Tibial artery (tissue), 4 donors: ENCODE measurements around the gene PBX1.

Source experiments
- DNase-seq, 2 donors: peaks; one replicate each; pipeline ENCODE4 v3.0.0-alpha.2; 2019
- H3K27ac ChIP-seq, 2 donors: fragments of 200-600 bp; sonication (generic) in 1 of 2; 1 replicate in 1 of 2; 2 replicates in 1 of 2; pipeline ENCODE4 v1.5.1; 2018 to 2019; ENCODE audit warnings: mild to moderate bottlenecking in 1 of 2
- H3K27me3 ChIP-seq, 2 donors: fragments of 200-600 bp; sonication (generic) in 1 of 2; one replicate each; pipeline versions ENCODE4 v1.5.1 to v1.6.0; 2016 to 2019
- H3K36me3 ChIP-seq, 3 donors: fragments of 200-600 bp; sonication (generic) in 2 of 3; one replicate each; pipeline ENCODE4 v1.5.1; 2016 to 2019; ENCODE audit warnings: mild to moderate bottlenecking in 2 of 3
- H3K4me1 ChIP-seq, 4 donors: fragments of 200-600 bp; sonication (generic) in 2 of 4; 1 replicate in 3 of 4; 2 replicates in 1 of 4; pipeline ENCODE4 v1.5.1; 2016 to 2019
- H3K4me3 ChIP-seq, 2 donors: fragments of 200-600 bp; sonication (generic) in 1 of 2; 1 replicate in 1 of 2; 2 replicates in 1 of 2; pipeline ENCODE4 v1.5.1; 2018 to 2019; ENCODE audit warnings: mild to moderate bottlenecking in 2 of 2
- H3K9me3 ChIP-seq, 3 donors: fragments of 200-600 bp; sonication (generic) in 1 of 3; one replicate each; pipeline ENCODE4 v1.5.1; 2016 to 2019
- CTCF ChIP-seq, 2 experiments: fragments of 200-600 bp in 1 of 2; fragments of 450-650 bp in 1 of 2; IDR thresholded peaks; one replicate each; pipeline ENCODE4 v1.5.1; 2017 to 2019; ENCODE audit warnings: antibody characterized with exemption in 2 of 2, mild to moderate bottlenecking in 1 of 2, moderate library complexity in 1 of 2
- intact Hi-C: fragments of 100-400 bp; cut with DNase I; formaldehyde crosslinking; loops from one replicate; pipeline ENCODE4 v1.15.0; 2023; ENCODE audit warnings: low total_unique reads

Gene PBX1

DNA sequence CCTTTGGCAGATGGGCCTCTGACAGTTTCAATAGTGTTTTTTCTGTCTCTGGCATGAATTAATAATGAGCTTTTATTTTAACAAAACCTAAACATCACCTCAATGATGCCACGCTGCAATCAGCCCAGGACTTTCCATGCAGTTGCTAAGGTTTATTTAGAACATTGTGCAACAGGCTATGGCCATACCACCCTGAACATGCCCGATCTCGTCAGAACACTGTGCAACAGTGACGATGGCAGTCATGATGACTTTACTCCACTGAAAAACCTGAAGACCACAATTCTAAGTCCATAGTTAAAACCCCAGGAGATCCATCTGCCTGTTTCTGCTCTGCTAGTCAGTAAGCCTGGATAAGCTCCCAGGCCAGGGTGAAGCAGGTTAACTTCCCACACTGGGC lies 310.0 kb downstream of the PBX1 start:
- Histone ChIP-seq H3K4me3 (no peak overlapping the region), H3K9me3 (no peaks in the 10 kb centered on the region), H3K27me3 (no peaks in the 10 kb centered on the region), H3K4me1 (no peaks in the 10 kb centered on the region), H3K27ac (no peak overlapping the region), H3K36me3 (no peaks in the 10 kb centered on the region)
- intact Hi-C loops: no loop called here
- DNase-seq: no peak
- no peak for TF ChIP-seq CTCF (IDR thresholded peaks at IDR 0.05)

DNA sequence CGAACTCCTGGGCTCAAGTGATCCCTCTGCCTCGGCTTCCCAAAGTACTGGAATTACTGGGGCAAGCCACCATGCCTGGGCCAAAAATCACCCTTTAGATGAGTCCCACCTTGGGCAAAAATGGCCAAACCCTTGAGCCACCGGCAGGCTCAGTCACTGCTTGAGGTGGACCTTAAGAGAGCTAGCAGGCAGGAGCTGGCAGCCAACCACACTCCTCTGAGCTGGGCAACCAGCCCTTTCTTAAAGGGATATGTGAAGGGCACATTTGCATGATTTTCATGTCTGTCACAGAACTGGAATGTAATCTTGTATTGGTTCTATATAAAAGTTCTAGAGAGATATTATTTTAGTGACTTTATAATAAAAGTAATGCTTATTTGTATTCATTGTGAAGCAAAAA lies 316.5 kb downstream of the PBX1 start:
- H3K4me1 ChIP-seq: no peaks in the 10 kb centered on the region
- H3K9me3 ChIP-seq: no peaks in the 10 kb centered on the region
- no peaks in the 10 kb centered on the region for H3K27me3 ChIP-seq
- no peak for DNase-seq
- no peak overlapping the region for H3K27ac ChIP-seq
- intact Hi-C loops: no loop called here
- no peak overlapping the region for H3K4me3 ChIP-seq
- TF ChIP-seq CTCF (IDR thresholded peaks at IDR 0.05): no peak
- no peaks in the 10 kb centered on the region for H3K36me3 ChIP-seq

DNA sequence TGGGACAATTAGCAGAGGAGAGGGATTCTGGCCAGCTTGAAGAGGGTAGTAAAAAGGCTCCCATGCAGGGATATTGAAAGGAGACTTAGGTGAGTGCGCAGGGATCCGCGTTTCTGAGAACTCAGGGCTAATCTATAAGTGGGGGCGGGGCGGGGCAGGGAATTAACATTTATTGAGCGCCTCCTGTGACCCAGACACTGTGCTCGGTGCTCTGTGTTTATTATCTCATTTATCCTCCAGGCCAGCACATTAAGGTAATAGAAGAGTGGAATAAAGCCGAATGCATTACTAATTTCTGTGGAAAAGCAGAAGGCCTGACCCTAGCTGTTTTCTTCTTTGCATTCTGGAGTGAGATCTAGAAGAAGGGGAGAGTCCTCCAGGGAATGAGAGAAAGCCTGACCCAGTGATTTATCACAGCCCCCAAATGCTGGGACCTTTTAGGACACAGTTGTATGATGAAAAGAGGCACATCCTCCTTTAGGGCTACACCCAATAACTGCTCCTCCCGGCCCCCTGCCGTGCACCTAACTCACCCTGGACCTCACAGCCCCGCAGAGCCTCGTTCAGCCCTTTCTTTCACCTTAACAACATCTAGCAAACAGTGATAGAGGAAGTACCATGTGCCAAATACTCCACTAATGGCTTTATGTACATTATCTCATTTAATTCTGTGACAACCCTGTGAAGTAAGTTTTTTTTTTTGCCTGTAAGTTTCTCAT lies 317.6 kb downstream of the PBX1 start:
- intact Hi-C loops: no loop called here
- Histone ChIP-seq H3K27ac (no peak overlapping the region), H3K4me3 (no peak overlapping the region), H3K9me3 (no peaks in the 10 kb centered on the region), H3K4me1 (no peaks in the 10 kb centered on the region), H3K36me3 (no peaks in the 10 kb centered on the region), H3K27me3 (no peaks in the 10 kb centered on the region)
- no peak for DNase-seq
- no peak for TF ChIP-seq CTCF (IDR thresholded peaks at IDR 0.05)

DNA sequence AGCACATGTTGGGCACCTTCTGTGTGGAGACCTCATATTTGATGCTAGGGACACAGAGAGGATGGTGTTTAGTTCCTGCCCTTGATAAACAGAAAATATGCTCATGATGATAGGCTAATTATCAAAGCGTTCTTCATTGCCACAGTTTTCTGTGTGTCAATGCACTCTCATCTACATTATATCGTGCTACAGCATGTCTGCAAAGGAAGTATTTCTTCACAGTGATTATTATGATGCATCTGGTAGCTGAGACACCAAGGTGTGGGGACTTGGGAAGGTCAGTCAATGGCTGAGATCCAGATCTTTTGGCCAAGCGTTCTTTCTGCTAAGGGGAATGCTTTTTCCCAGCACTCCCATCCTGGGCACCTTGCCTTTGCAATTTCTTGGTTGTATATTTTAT lies 321.2 kb downstream of the PBX1 start:
- Histone ChIP-seq H3K9me3 (no peaks in the 10 kb centered on the region), H3K27ac (no peak overlapping the region), H3K27me3 (no peaks in the 10 kb centered on the region), H3K36me3 (peaks cover 0 to 2% (median under 1%) of the 10 kb centered on the region in 3 donors), H3K4me3 (no peak overlapping the region), H3K4me1 (no peaks in the 10 kb centered on the region)
- intact Hi-C loops: no loop called here
- TF ChIP-seq CTCF (IDR thresholded peaks at IDR 0.05): no peak
- no peak for DNase-seq

DNA sequence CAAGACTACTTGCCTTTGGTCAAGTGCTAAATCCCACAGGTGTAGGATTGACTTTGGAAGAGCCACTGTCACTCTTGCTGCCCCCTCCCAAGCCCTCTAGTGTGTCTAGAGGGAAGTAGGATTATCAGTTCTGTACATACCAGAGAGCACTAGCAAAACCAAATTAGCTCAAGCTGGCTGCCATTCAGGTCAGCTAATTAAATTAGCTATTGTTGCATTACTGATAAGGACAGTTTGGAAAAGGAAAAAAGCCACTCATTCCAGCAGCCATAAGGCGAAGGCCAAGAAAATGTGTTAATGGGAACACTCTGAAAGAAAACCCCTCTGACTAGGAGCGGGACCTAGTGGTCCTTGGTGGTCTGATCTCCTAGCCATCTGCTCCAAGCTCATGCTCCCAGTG lies 321.7 kb downstream of the PBX1 start:
- Histone ChIP-seq H3K27ac (no peak overlapping the region), H3K27me3 (no peaks in the 10 kb centered on the region), H3K36me3 (peaks cover 0 to 7% (median 5%) of the 10 kb centered on the region in 3 donors), H3K4me3 (no peak overlapping the region), H3K9me3 (no peaks in the 10 kb centered on the region), H3K4me1 (no peaks in the 10 kb centered on the region)
- DNase-seq: no peak
- intact Hi-C loops: no loop called here
- TF ChIP-seq CTCF (IDR thresholded peaks at IDR 0.05): no peak

- DNase-seq: no peak
- Histone ChIP-seq H3K4me3 (no peak overlapping the region), H3K27me3 (no peaks in the 10 kb centered on the region), H3K9me3 (no peaks in the 10 kb centered on the region), H3K27ac (no peak overlapping the region), H3K4me1 (no peaks in the 10 kb centered on the region), H3K36me3 (peaks cover 0 to 7% (median 5%) of the 10 kb centered on the region in 3 donors)
- no peak for TF ChIP-seq CTCF (IDR thresholded peaks at IDR 0.05)
- intact Hi-C loops: no loop called here
These were observed 326.3 kb downstream of the PBX1 start for GRCh38 chr1:164885311-164885710.
